Osteocyte (in vitro differentiated cells): ENCODE measurements around the gene SLC17A4. TPM values are rescaled to one million over a fixed set of nuclear protein-coding genes. Genes with fewer than 3 reads are reported as not detected.

Source experiments
- DNase-seq: peaks from one replicate; pipeline ENCODE4 v3.0.0; 2021; ENCODE audit warnings: mixed read lengths; ENCODE audit not compliant: unreplicated experiment; ENCODE audit errors: extremely low spot score
- H3K27ac Mint-ChIP-seq: one replicate; pipeline ENCODE4 v1.8.0; 2021; ENCODE audit warnings: mild to moderate bottlenecking, mixed read lengths; ENCODE audit not compliant: unreplicated experiment
- H3K27me3 Mint-ChIP-seq: one replicate; pipeline ENCODE4 v1.8.0; 2021; ENCODE audit warnings: mixed read lengths; ENCODE audit not compliant: unreplicated experiment
- H3K36me3 Mint-ChIP-seq: one replicate; pipeline ENCODE4 v1.8.0; 2021; ENCODE audit warnings: mixed read lengths; ENCODE audit not compliant: unreplicated experiment
- H3K4me1 Mint-ChIP-seq: one replicate; pipeline ENCODE4 v1.8.0; 2021; ENCODE audit warnings: mixed read lengths; ENCODE audit not compliant: unreplicated experiment
- H3K4me3 Mint-ChIP-seq: one replicate; pipeline ENCODE4 v1.8.0; 2021; ENCODE audit warnings: mild to moderate bottlenecking, moderate library complexity, mixed read lengths; ENCODE audit not compliant: unreplicated experiment
- H3K9me3 Mint-ChIP-seq: one replicate; pipeline ENCODE4 v1.8.0; 2021; ENCODE audit warnings: mixed read lengths; ENCODE audit not compliant: unreplicated experiment
- total RNA-seq: library from RNA; stranded (reverse); gene quantifications from 2 replicates; pipeline ENCODE4 v1.2.1, GENCODE V29; 2021
- TF ChIP-seq, protein P1 (sequence below): fragments of 200-600 bp; sonication (generic); IDR thresholded peaks from 2 replicates; pipeline ENCODE4 v1.5.0; 2021; ENCODE audit warnings: antibody characterized with exemption, mild to moderate bottlenecking, moderate library complexity

Gene SLC17A4
- total RNA-seq, 1 donor from 2014 or later: not detected

DNA sequence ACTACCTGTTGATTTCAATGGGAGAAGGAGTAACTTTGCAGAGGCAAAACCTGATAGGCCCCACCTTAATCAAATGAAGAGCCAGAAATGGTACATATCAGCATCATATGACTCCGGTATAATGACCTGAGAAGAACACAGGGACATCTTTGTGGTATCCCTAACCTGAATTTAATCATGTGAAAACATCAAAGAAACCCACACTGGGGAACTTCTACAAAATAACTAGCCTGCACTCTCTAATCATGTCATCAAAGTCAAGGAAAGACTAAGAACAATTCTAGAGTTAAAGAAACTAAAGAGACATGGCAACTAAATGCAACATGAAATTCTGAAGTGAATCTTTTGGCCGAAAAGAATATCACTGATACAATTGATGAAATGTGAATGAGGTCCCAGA, 34.9 kb downstream of the SLC17A4 start:
- TF ChIP-seq, protein P1, sequence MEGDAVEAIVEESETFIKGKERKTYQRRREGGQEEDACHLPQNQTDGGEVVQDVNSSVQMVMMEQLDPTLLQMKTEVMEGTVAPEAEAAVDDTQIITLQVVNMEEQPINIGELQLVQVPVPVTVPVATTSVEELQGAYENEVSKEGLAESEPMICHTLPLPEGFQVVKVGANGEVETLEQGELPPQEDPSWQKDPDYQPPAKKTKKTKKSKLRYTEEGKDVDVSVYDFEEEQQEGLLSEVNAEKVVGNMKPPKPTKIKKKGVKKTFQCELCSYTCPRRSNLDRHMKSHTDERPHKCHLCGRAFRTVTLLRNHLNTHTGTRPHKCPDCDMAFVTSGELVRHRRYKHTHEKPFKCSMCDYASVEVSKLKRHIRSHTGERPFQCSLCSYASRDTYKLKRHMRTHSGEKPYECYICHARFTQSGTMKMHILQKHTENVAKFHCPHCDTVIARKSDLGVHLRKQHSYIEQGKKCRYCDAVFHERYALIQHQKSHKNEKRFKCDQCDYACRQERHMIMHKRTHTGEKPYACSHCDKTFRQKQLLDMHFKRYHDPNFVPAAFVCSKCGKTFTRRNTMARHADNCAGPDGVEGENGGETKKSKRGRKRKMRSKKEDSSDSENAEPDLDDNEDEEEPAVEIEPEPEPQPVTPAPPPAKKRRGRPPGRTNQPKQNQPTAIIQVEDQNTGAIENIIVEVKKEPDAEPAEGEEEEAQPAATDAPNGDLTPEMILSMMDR: no peak
- H3K27me3 Mint-ChIP-seq: peaks cover 6% of the 10 kb centered on the region
- H3K27ac Mint-ChIP-seq: no peak overlapping the region
- no peaks in the 10 kb centered on the region for H3K9me3 Mint-ChIP-seq
- H3K4me1 Mint-ChIP-seq: no peaks in the 10 kb centered on the region
- no peak for DNase-seq
- H3K4me3 Mint-ChIP-seq: no peak overlapping the region
- no peaks in the 10 kb centered on the region for H3K36me3 Mint-ChIP-seq

DNA sequence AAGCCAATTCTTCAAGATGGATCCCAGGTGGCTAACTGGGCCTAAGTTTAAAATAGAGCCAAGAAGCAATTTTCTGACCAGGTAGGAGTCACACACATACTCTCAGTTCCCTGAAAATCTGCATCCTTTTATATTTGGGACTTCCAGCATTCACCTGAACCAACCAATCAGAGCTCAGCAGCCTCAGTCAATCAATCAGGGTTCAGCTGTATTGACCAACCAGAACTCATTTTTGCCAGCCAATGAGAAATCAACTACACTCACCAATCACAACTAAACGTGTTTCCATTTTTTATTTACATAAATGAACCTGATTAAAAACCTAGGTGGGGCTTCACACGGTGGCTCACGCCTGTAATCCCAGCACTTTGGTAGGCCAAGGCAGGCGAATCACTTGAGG, 37.5 kb downstream of the SLC17A4 start:
- H3K4me1 Mint-ChIP-seq: no peaks in the 10 kb centered on the region
- no peak for DNase-seq
- TF ChIP-seq, protein P1: no peak
- no peak overlapping the region for H3K4me3 Mint-ChIP-seq
- H3K27me3 Mint-ChIP-seq: peaks cover 18% of the 10 kb centered on the region
- H3K36me3 Mint-ChIP-seq: no peaks in the 10 kb centered on the region
- H3K9me3 Mint-ChIP-seq: no peaks in the 10 kb centered on the region
- no peak overlapping the region for H3K27ac Mint-ChIP-seq

DNA sequence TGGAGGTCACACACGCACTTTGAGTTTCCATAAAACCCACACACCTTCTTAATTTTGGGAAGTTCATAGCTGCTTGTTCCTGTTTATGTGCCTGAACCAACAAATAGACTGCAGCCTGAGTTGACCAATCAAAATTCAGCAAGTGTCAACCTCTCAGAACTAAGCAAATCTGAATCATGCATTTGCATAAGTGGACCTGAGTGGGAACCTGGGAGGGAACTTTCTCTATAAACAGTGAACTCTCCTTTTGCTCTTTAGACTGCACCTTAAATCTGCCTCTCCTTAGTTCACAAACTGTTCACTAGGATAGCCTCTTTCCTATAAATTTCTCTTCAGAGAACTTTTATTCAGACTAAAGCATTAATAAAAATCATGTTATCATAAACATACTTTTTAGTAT, 39.4 kb downstream of the SLC17A4 start:
- Mint-ChIP-seq H3K9me3 (no peaks in the 10 kb centered on the region), H3K4me3 (no peak overlapping the region), H3K27me3 (peaks cover 29% of the 10 kb centered on the region), H3K4me1 (no peaks in the 10 kb centered on the region), H3K36me3 (no peaks in the 10 kb centered on the region), H3K27ac (no peak overlapping the region)
- TF ChIP-seq, protein P1: no peak
- DNase-seq: no peak

DNA sequence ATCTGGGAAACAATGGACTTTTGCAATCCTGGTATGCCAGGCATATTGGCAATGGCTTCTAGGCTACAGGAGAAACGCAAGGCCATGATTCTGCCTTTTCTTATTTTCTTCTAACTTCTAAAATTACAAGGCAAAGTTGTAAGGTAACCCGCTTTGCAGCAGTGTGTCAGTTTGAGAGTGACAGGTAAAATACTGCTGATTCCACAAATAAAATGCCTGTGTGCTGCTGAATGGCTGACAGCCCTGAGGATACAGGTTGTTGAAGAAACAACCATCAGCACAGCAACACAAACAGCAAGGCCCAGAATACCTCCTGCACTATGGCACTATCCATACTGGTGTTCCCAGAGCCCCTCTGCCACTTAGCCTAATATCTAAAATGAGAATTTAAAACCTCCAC, 40.2 kb downstream of the SLC17A4 start:
- Mint-ChIP-seq H3K27me3 (peaks cover 32% of the 10 kb centered on the region), H3K27ac (no peak overlapping the region), H3K4me3 (no peak overlapping the region), H3K9me3 (no peaks in the 10 kb centered on the region), H3K36me3 (no peaks in the 10 kb centered on the region), H3K4me1 (no peaks in the 10 kb centered on the region)
- DNase-seq: no peak
- TF ChIP-seq, protein P1: no peak

DNA sequence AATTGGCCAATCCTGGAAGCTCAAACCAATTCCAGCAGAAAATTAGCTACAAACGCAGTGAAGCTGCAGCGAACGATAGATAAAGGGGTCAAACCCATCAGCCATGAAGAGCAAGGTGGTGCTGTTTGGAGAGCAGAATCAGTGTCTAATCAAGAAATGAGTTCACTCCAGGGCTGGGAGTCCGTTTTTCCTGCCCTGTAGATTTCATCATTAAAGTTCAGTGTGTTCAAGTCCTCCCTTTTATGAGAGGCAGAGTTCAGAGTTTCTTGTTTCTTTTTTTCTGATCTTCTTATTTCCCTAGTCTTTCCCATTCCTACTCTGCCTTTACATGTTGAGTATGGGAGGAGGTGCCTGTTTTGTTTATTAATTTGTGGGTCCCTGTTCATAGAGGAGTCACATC, 46.9 kb downstream of the SLC17A4 start:
- Mint-ChIP-seq H3K9me3 (no peaks in the 10 kb centered on the region), H3K27ac (no peak overlapping the region), H3K4me1 (no peaks in the 10 kb centered on the region), H3K36me3 (no peaks in the 10 kb centered on the region), H3K27me3 (peaks cover 39% of the 10 kb centered on the region), H3K4me3 (no peak overlapping the region)
- DNase-seq: no peak
- TF ChIP-seq, protein P1: no peak
